ENCODE measurements around the gene DLGAP5.

Gene DLGAP5

DNA sequence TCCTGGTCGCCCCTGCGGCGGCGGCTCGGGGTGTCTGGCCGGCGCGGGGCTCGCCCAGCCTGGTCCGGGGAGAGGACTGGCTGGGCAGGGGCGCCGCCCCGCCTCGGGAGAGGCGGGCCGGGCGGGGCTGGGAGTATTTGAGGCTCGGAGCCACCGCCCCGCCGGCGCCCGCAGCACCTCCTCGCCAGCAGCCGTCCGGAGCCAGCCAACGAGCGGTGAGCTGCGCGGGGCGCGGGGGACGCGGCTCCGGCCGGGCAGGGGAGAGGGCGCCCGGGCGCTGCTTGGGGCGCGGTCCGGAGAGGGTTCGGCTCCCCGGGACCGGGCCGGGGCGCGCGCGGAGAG is 62.3 kb downstream of the DLGAP5 start, which contains the start of gene LGALS3:
TSS of gene LGALS3 (plus strand) at position 167 of the 342 bp plus-strand sequence. CDS start 8,122 bp downstream, outside the sequence.
- peak; percentile 48 for DNase-seq (ENCODE audit: low read depth)

DNA sequence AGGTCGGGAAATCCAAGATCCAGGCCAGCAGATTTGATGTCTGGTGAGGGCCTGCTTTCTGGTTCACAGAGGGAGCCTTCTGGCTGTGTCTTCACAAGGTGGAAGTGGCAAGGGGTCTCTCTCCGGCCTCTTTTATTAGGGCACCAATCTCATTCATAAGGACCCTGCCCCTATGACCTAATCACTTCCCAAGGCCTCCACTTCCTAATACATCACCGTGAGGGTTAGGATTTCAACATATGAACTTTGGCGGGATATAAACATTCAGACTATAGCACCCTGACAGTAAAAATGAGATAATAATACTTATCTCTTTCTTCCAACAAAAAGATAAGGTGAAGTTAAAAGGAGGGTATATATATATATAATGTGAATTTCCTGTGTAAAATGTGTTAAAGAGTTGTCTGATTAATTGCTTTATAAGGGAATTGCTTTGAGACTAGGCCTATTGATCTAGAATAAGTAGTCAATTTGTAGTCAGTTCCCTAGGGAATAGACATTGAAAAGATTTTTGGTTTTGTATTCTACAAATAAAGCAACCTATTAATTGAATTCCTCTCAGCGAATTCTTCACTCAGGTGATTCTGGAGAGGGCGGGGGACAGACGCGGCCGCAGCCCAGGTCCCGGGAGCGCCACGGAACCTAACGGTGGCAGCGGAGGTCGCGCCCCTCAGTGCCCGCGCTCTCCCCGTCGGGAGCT is 62.8 kb downstream of the DLGAP5 start:
- no peak for DNase-seq (ENCODE audit: low read depth)

DNA sequence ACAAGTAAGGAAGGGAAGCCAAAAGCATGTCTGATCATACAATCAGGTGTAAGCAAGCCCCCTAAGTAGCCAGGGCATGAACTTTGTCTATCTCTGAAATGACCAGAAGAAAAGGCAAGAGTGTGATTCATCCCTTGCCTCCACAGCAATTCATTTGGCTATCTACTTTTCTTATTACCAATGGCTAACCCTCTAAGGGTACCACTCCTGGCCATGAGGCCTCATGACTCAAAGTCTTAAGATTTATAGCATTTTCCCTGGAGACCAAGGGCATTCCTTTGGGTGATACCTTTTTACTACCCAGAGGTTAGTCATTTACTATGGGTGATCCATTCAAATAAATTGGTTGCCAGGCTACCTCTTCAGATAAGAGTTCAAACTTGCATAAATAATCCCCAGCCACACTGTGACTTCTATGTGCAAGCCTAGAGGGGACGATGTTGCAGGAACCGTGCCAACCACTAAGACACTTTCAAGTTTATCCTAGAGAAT is 63.9 kb downstream of the DLGAP5 start:
- DNase-seq (ENCODE audit: low read depth), result no peak

DNA sequence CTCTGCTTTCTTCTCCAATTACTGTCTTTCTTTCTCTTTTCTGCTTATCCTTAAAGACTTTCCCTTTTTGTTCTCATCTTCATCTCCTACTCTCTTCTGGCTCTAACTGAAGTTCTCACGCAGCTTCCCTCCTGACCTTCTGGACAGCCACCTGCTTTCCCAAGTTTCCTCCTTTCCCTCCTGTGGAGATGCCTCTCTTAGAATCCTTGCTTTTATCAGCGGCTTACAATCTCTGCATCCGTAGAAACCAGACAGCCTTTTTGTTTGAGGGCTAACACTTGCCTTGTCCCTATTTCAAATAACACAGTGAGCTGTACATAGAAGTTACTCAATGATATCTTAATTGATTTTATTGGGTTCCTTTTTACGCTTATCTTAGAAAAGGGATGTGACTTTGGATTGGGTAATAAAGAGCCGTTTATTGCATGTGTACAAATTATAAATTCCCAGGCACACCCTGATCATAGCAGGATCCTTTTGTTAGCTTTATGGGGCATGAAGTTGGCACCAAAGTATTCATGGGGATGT is 64.4 kb downstream of the DLGAP5 start:
- DNase-seq (ENCODE audit: low read depth), result no peak

DNA sequence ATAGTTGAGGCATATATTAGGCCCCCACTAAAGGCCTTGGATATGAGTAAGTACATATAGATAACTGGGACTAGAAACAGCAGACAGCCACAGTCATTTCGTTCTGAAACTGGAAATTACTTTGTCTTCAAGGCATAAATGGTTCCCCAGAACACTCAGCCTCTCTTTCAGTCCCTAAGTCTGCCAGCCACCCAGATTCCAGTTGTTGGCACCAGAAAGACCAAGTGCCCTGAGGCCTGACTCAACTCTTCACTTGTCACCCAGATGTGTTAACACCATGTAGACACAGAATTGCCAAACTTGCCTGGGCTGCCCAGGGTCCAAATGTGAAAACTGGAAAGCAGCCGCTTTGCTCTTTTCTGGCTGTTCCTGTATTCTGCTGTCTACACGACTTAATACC is 65.4 kb downstream of the DLGAP5 start:
- no peak for DNase-seq (ENCODE audit: low read depth)

DNA sequence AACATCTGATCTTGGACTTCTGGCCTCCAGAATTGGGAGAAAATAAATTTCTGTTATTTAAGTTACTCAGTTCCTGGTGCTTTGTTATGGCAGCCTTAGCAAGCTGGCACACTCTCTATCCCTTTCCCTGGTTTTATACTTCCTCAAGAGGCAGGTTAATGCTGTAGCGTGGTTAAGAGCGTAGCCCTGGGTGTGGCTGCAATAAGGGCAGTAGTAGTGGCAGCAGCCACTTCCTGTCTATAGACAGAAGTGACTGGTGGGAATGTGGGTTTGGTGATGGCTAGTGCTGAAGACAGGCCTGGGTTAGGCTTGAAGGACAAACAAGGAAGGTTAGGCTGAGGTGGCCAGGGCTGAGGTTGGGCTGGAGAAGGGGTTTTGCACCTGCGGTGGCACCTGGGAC is 66.0 kb downstream of the DLGAP5 start:
- DNase-seq (ENCODE audit: low read depth), result no peak

DNA sequence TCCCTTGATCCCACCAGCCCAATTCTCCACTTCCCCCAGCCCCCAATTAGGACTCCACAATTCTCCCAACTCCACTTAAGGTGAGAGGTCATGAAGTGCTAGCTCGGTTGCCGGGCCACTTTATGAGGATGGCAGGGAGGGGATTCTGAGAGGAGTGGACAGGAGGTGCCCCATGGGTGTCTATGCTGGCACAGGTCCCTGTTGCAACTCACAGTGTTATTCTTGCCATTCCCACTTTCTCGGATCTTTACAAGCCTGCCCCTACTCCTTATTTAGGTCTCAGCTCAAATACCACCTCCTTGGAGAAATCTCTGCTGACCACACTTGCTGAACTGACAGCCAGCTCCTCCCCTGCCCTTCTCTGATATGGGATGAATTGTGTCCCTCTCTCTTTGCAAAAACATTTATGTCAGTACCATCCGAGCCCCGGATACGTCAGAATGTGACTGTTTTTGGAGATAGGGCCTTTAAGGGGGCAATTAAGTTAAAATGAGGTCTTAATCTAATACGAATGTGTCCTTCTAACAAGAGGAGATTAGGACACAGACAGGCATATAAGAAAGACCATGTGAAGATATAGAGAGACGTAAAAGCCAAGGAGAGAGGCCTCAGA is 66.5 kb downstream of the DLGAP5 start:
- DNase-seq (ENCODE audit: low read depth), result no peak

DNA sequence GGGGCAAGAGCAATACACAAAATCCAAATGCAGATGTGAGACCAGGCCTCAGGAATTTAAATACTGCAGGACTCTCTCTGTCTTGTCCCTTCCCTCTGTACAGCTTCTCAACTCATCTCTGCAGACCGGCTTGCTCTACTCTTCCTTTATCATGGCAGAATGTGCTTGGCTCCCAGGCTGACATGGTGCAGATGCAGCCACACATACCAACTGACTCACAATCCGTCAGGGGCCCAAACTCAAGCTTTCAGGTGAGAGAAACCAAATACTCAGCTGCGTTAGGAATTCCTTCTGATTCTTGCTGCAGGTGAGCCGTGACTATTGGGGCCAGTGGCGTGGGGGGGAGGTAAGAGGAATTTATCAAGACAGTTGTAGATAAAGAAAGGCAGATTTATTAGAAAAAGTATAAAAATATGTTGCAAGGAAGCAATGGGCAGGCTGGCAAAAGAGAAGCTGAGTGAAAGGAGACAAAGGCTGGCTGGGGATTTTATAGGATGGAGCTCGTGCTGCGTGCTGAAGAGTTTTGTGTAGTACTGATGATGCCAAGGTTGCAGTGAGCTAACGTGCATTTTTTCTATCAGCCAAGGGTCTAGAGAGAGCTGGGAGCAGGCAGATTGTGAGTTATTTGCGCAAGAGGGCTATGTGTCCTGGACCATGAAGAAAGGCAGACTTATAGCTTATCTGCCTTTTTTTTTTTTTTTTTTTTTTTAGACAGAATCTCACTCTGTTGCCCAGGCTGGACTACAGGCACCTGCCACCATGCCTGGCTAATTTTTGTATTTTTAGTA is 67.3 kb downstream of the DLGAP5 start:
- DNase-seq (ENCODE audit: low read depth), result no peak

DNA sequence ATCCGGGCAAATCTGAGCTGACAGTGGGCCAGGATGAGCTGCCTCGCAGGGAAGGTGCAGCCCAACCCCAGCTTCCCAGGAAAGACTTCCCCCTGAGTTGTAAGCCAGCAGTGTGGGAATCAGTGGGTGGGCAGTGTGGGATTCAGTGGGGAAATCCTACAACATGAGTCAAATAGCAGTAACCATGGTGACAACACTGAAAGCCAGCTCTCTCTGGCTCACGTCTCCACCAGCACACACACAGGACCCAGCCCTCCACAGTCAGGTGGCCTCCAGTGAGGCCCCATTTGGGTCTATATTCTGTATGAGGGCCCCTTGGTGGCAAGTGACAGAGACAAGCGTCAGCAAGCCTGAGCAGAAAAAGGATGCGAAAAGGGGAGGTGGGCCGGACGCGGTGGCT is 68.3 kb downstream of the DLGAP5 start:
- DNase-seq (ENCODE audit: low read depth), result peak; percentile 83

DNA sequence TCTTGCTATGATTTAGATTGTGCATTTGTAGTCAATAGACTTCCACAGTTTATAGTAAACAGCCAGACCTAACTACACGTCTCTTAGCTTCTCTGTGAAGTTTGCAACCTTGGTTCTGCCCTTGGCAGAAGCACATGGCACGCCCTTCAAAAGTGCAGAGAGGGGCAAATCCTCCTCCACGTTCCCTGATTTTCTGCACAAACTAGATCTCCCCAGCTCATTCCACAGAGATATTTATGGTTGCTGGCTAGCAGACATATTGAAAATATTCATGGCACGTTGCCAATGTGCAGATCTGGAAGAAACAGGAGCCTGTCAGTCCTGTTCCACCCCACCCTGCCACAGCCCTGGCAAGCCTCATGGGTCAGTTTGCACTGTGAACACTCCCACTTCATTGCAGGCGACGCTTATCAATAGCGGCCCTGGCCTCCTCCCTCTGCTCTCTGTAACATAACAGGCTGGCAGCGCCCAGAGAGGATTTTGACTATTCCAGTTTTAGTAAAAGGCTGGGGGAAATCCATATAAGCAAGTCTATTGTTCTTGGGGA is 68.9 kb downstream of the DLGAP5 start:
- DNase-seq (ENCODE audit: low read depth), result no peak

DNA sequence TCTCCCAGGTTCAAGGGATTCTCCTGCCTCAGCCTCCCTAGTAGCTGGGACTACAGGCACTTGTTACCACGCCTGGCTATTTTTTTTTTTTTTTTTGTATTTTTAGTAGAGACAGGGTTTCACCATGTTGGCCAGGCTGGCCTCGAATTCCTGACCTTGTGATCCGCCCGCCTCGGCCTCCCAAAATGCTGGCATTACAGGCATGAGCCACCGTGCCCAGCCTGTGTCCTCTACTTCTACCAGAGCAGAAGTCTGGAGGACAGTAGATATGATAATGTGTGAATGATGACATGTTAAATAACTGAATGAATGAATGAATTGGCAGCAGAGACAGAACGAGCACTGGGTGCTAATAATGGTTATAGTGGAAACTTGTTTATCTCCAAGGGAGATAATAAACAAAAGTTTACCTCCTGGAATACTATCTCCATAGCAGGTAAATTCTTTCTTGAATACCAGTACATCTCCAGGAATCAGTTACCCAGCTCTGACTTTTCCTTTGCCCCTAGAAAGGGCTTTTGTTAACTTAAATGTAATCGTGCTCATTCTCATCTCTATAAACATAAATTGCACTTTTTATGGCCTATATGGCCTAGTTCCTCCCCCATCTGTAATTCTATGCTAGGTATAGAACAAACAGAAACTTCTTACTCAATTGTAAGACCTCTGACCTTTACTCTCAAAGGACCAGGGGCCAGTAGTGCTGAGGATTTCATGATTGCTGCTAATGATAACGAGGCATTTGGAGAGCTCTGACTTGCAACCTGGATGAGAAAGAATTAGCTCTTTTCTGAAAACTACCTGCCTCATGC is 69.6 kb downstream of the DLGAP5 start:
- no peak for DNase-seq (ENCODE audit: low read depth)

DNA sequence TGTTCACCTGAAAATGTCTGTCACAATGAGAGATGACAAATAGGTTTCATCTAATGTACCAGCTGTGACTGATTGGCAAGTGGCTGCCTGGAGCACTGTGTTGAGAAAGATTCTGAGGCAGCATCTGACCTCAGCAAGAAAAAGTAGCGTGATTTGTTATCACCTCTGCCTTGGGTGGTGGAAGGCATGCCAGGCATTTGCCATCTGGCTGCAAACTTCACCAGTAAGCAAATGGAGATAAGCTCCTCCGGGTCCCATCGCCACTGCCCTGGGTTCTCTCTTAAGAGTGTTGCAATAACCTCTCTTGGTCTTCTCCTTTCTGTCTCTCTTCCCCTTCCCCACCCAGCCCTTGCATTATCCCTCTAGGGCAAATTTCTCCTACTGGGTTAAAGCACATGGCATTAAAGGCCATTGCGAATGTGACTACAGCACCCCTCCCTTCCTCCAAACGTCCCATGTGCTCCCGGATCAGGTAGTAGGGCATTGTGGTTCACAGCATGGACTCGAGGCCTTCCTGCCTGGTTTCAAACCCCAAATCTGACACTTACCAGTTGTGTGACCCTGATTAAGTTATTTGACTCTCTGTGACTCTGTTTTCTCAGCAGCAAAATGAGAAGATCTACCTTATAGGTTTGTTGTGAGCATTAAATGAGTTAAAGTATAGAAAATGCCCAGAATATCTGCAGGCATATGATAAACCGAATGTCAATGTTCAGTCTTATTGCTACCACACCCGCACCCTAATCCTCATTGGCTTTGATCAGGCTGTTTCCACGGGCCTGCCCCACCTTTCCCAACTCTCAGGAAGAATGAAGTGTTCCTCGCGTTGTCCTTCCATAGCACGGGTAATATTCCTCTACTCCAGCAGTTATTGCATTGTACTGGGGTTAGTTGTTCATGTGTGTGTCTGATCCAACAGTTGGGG is 70.6 kb downstream of the DLGAP5 start:
- DNase-seq (ENCODE audit: low read depth), result no peak

DNA sequence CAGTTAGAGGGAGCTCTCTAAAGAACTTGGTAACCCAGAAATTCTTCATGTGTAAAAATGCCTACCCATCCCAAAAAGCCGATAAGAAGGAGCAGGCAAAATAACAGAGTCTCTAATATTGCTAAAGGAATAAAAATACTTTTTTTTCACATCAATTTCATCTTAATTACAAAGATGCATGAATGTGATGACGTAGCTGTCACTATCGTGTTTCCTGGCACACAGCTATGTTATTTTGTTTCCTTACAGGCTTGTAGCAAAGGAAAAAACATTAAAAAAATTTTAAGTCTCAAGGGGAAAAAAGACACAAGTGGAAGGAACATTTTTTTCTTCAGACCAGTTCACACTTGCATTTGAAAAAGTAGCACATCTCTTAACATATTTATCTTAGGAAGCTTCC is 72.6 kb downstream of the DLGAP5 start:
- DNase-seq (ENCODE audit: low read depth), result no peak

DNA sequence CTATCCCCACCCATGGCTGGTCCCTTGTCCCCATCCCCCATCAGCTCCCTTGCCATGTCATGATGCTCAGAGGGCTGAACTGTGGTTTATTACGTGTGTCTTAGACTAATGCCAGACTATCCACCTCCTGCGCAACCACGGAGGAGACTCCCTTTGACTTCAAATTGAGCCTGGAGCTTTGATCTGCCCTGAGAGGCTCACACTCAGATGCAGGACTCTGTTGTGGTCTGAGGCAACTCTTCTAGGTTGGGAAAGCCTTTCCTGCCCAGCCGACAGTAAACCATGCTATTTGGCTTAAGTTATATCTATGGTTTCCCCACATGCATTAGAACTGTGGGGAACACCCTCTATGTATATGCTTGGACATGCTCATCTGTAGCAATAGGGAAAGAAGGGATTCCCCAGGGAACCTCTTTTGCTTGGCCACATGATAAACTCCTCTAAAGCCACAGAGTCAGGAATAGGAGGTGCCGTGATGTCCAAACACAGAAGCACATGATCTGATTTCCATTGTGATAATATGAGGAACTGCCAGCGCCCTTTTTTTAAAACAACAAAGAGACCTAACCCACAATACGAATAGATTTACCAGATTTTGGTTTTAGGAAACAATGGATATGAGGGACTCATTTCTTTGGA is 73.5 kb downstream of the DLGAP5 start:
- DNase-seq (ENCODE audit: low read depth), result no peak

DNA sequence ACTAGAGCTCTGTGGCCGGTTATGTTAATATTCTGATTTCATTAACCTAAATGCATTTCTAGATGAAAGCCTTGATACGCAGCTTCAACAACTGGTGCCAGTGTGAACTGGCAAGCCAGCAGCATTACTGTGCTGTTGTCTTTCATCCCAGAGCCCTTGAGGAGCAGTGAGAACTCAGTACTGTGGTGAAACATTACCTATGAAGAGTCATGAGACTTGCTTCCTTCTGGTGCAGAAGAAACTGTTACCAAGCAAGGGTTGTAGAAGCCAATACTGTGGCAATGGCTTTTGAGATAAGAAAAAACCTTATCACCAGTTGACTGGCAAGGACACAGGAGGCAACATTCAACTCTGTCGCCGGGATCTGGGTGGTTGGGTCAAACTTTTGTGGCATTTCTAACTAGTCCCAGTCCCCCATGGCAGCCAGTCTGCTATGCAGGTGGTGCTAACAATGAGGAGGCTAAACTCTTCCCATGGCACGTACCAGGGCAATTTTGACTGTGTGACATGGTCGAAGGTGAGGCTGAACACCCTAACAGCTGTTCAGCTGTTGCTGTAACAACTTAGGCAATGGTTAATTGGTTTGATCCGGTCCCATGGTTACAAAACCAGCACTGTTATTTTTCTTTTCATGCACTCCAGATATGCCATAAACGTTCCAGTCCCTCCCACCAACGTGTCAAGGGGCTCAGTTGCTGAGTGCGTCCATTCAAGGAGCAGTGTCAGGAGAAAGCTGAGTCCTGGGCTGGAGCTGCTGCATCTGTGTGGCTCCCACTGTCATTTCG is 74.9 kb downstream of the DLGAP5 start:
- DNase-seq (ENCODE audit: low read depth), result no peak

DNA sequence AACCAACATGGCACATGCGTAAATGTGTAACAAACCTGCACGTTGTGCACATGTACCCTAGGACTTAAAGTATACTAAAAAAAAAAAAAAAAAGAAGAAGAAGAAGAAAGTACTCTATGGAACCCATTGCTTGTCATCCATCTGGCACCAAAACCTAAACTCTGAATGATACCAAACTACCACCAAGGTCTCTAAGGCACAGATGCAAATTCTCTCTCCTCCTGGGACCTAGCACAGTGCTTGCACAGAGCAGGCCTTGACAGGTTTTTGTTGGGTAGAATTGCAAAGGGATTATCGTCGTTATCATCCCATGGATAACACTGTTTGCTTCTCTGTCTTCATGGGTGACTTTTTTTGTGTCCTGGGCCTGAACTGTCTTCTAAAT is 75.5 kb downstream of the DLGAP5 start:
- DNase-seq (ENCODE audit: low read depth), result no peak

DNA sequence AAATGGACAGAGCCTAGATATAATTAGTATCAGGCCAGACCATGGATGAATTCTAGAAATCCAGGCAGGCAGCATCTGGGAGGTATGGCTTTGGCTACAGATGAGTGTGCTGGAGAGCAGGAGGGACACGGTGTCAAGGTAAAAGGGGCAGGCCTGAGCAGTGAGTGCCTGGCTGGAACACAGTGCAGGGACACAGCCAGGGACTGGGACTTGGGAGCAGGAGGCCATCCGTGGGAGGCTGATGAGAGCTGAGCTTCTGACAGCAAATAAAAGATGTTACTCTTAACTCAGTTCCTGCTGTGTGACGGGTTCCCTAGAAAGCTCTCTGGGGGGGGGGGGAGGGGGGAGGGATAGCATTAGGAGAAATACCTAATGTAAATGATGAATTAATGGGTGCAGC is 75.9 kb downstream of the DLGAP5 start:
- no peak for DNase-seq (ENCODE audit: low read depth)

DNA sequence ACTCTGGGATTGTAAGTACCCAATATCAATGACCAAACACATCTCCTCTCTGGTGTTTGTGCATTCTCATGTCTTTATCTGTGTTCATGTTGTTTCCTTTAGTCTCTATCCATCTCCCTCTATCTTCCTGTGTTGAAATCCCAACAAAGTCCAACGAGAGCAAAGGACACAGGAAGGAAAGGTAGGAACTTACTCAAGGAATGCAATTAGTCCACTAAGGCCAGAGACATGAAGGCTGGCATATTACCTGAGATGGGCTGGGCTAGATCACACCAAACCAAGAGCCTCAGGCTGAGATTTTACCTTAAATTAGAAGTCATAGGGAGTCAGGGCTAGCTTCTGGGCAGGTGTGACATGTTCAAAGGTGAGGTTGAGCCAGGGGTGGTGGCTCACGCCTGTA is 76.7 kb downstream of the DLGAP5 start:
- no peak for DNase-seq (ENCODE audit: low read depth)

DNA sequence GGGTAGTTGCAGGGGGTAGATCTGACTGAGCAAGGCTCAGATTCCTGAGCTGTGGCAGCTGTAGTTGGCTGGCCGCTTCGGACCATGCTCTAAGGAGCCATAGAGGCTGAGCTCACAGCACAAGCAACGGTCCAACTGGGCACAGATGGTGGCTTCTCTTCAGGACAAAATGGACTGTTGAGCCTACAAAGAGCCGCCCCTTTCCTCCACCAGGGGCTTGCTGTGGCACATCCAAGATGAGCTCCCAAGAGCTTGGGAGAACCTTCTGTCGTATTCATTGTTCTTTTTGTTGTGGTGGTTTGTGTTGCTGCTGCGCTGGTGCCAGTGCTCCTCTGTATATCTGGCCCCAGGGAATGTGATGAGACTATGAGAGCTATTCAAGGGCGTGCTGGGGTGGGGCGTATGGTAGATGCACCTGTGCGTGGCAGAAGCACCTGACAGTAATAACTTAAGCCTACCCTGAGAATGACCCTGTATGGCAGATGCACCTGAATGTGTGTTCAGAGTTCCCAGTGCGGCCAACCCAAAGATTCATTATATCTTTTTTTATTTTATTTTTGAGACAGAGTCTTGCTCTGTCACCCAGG is 80.2 kb downstream of the DLGAP5 start:
- no peak for DNase-seq (ENCODE audit: low read depth)
